MM.1S (cell line): Measurements from ENCODE around the gene CATSPERZ.
A peak's percentile ranks its signal among the peaks of the same experiment; 100 is the strongest.

ENCODE experiments used
- CTCF ChIP-seq: fragments of 300-600 bp; sonication (generic); IDR thresholded peaks from 2 replicates; pipeline ENCODE4 v1.5.1; 2016; ENCODE audit warnings: antibody characterized with exemption, low read length, mixed read lengths
- EZH2 ChIP-seq: fragments of 300-600 bp; sonication (generic); optimal IDR thresholded peaks from 2 replicates; pipeline ENCODE3; 2017; ENCODE audit warnings: low read depth, mild to moderate bottlenecking, antibody characterized with exemption, low read length, mixed read lengths

GRCh38 chr11:64269540-64270220 lies 30.5 kb upstream of the CATSPERZ start:
- TF ChIP-seq CTCF: peak; percentile 11; the same call in 1 of the 2 replicates
- no peak for TF ChIP-seq EZH2
